Activated T-helper 1 cell treated with anti-CD3 and anti-CD28 coated beads, Interleukin-12 subunit alpha, Interleukin-12 subunit beta, Interleukin-2, Interleukin-4 antibody, amounts not matched to agents 30 ng/mL and 10 ng/mL and 1 ng/mL, durations not matched to agents 14 hours and 24 hours and 36 hours (primary cell): ENCODE results near the gene TSSK2. TPM values are rescaled to one million over a fixed set of nuclear protein-coding genes. Genes with fewer than 3 reads are reported as not detected.

ENCODE experiments used
- DNase-seq: peaks from one replicate; pipeline ENCODE4 v3.0.0; 2021; ENCODE audit warnings: low spot score
- H3K27ac Mint-ChIP-seq: one replicate; pipeline ENCODE4 v1.8.0; 2021; ENCODE audit warnings: mild to moderate bottlenecking, mixed read lengths
- H3K27me3 Mint-ChIP-seq: one replicate; pipeline ENCODE4 v1.8.0; 2022; ENCODE audit warnings: mild to moderate bottlenecking, moderate library complexity, mixed read lengths; ENCODE audit not compliant: insufficient read depth
- H3K36me3 Mint-ChIP-seq: one replicate; pipeline ENCODE4 v1.8.0; 2021; ENCODE audit warnings: low read depth, mixed read lengths
- H3K4me1 Mint-ChIP-seq: one replicate; pipeline ENCODE4 v1.8.0; 2021; ENCODE audit warnings: low read depth, mixed read lengths
- H3K4me3 Mint-ChIP-seq: one replicate; pipeline ENCODE4 v1.8.0; 2021; ENCODE audit warnings: mild to moderate bottlenecking, moderate library complexity, mixed read lengths
- H3K9me3 Mint-ChIP-seq: one replicate; pipeline ENCODE4 v1.8.0; 2021; ENCODE audit warnings: mixed read lengths
- intact Hi-C: fragments of 100-400 bp; cut with micrococcal nuclease; formaldehyde crosslinking; loops from one replicate; pipeline ENCODE4 v1.15.1; 2024
- total RNA-seq: library from RNA; stranded (reverse); gene quantifications from 2 replicates; pipeline ENCODE4 v1.2.3, GENCODE V29; 2022

The TSSK2 gene
- total RNA-seq, 1 donor from 2014 or later = not detected

DNA sequence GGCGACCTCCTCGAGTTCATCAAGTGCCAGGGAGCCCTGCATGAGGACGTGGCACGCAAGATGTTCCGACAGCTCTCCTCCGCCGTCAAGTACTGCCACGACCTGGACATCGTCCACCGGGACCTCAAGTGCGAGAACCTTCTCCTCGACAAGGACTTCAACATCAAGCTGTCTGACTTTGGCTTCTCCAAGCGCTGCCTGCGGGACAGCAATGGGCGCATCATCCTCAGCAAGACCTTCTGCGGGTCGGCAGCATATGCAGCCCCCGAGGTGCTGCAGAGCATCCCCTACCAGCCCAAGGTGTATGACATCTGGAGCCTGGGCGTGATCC lies 542 bp downstream of the TSSK2 start:
- no peaks in the 10 kb centered on the region for H3K4me1 Mint-ChIP-seq
- H3K4me3 Mint-ChIP-seq = no peak overlapping the region
- H3K36me3 Mint-ChIP-seq = peaks cover 12% of the 10 kb centered on the region
- intact Hi-C loops = no loop called here
- DNase-seq = no peak
- H3K27ac Mint-ChIP-seq = no peak overlapping the region
- no peaks in the 10 kb centered on the region for H3K27me3 Mint-ChIP-seq
- H3K9me3 Mint-ChIP-seq = no peaks in the 10 kb centered on the region

DNA sequence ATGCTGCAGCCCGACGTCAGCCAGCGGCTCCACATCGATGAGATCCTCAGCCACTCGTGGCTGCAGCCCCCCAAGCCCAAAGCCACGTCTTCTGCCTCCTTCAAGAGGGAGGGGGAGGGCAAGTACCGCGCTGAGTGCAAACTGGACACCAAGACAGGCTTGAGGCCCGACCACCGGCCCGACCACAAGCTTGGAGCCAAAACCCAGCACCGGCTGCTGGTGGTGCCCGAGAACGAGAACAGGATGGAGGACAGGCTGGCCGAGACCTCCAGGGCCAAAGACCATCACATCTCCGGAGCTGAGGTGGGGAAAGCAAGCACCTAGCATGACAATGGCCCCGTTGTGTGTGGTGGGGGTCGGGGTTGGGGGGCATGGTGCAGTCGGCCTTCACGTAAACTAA lies 1.0 kb downstream of the TSSK2 start:
- H3K9me3 Mint-ChIP-seq = no peaks in the 10 kb centered on the region
- H3K27me3 Mint-ChIP-seq = no peaks in the 10 kb centered on the region
- H3K4me3 Mint-ChIP-seq = no peak overlapping the region
- peaks cover 15% of the 10 kb centered on the region for H3K36me3 Mint-ChIP-seq
- H3K27ac Mint-ChIP-seq = no peak overlapping the region
- no peaks in the 10 kb centered on the region for H3K4me1 Mint-ChIP-seq
- intact Hi-C loops = no loop called here
- no peak for DNase-seq

DNA sequence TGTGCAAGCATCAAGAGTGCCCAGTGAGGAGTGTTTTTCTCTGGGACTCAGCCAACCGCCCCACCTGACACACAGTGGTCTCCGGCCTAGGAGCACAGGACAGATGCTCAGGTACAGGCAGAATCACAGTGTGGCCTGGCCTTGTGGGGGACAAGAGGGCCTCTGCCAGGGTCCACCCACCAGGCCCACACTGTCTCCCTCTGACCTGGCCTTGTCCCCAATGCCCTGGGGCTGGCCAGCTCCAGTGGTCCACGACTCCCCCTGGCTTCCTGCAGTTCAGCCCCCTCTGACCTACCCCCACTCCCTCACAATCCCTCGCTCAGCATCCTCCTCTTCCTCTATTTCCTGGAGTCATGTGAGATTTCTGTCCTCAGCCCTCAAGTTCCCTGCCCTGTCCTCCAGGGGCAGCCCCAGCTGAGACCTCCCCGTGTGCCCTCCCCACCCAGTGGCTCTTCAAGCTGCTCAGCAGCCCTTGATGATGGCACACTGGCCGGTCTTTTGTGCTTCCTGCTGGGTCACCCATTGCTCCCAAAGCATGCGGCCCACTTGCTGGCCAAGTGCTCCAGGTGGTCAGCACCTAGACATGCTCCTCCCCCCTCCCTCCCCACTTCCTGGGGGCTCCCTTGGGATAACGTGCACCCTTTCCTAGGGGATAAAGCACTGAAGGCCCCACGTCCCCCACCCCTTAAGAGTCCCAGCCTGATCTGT lies 1.7 kb downstream of the TSSK2 start:
- no peak for DNase-seq
- no peak overlapping the region for H3K27ac Mint-ChIP-seq
- intact Hi-C loops = no loop called here
- H3K4me1 Mint-ChIP-seq = no peaks in the 10 kb centered on the region
- peaks cover 15% of the 10 kb centered on the region for H3K36me3 Mint-ChIP-seq
- H3K9me3 Mint-ChIP-seq = no peaks in the 10 kb centered on the region
- H3K4me3 Mint-ChIP-seq = no peak overlapping the region
- no peaks in the 10 kb centered on the region for H3K27me3 Mint-ChIP-seq

DNA sequence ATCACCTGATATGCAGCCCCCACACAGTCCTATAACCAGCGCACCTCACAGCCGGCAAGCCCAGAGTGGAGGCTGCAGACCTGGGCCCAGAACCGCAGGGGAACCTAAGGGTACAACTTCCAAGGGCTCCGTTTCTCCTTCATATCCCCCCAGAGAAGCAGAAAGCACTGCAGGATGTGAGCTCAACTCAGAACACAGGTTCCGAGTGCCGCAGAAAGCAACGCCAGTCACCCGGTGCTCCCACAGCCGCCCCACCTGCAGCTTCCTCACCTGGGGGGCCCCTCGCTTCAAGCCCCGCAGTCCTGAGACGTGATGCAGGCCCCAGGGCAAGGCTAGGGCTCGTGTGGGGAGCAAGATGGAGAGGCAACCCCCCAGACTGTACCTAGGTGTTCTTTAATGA lies 2.5 kb downstream of the TSSK2 start:
- intact Hi-C loops = no loop called here
- Mint-ChIP-seq H3K4me3 (no peak overlapping the region), H3K4me1 (no peaks in the 10 kb centered on the region), H3K27me3 (no peaks in the 10 kb centered on the region), H3K27ac (no peak overlapping the region), H3K36me3 (peaks cover 15% of the 10 kb centered on the region), H3K9me3 (no peaks in the 10 kb centered on the region)
- DNase-seq = no peak

DNA sequence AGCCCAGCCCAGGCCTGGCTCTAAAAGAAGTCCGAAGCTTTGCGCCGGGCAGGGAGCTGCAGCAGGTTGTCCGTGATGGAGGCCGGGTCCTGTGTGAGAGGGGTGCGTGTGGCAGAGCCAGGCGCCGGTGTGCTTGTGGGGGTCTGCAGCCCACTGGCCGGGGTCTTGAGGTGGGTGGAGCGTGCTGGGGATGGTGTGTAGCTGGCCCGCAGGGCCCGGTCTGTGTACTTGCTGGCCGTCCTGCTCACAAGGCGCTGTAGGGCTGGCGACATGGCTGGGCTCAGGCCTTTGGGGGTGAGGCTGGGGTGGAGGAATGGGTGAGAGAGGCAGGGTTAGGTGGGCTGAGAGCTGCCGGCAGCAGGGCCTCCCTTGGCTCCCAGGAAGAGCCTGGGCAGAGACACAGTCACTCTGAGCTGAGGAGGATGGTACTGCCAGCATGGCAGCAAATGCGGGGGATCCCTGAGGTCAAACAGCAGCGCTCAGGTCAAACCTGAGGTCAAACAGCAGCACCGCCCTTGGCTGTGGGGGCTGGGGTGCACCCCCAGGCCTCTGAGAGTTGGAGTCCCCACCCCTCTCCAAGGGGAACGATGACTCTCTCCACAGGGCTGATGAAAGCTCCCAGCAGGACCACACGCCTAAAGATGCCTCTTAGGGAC lies 3.2 kb downstream of the TSSK2 start:
- peaks cover 15% of the 10 kb centered on the region for H3K36me3 Mint-ChIP-seq
- no peaks in the 10 kb centered on the region for H3K4me1 Mint-ChIP-seq
- no peaks in the 10 kb centered on the region for H3K9me3 Mint-ChIP-seq
- no peak for DNase-seq
- intact Hi-C loops = no loop called here
- no peaks in the 10 kb centered on the region for H3K27me3 Mint-ChIP-seq
- no peak overlapping the region for H3K4me3 Mint-ChIP-seq
- H3K27ac Mint-ChIP-seq = no peak overlapping the region

DNA sequence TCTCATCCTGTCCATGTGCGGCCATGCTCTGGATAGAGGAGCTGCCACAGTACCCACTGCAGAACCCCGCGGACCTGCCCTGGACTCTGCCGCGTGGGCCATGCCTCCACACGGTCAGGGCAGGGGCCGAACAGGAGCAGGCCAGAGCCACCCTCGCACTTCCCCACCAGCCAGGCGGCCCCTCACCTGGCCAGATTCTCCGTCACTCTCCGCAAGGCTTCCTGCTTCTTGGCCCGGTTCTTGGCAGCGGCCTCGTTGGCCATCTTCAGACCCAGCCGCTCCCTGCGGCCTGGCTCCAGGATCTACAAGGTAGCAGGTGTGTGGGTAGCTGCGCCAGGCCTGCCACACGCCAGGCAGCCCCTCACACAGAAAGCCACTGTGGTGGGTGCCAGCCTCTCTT lies 3.8 kb downstream of the TSSK2 start:
- DNase-seq = no peak
- no peaks in the 10 kb centered on the region for H3K27me3 Mint-ChIP-seq
- intact Hi-C loops = no loop called here
- H3K36me3 Mint-ChIP-seq = peaks cover 15% of the 10 kb centered on the region
- no peaks in the 10 kb centered on the region for H3K4me1 Mint-ChIP-seq
- H3K4me3 Mint-ChIP-seq = no peak overlapping the region
- no peaks in the 10 kb centered on the region for H3K9me3 Mint-ChIP-seq
- H3K27ac Mint-ChIP-seq = no peak overlapping the region

DNA sequence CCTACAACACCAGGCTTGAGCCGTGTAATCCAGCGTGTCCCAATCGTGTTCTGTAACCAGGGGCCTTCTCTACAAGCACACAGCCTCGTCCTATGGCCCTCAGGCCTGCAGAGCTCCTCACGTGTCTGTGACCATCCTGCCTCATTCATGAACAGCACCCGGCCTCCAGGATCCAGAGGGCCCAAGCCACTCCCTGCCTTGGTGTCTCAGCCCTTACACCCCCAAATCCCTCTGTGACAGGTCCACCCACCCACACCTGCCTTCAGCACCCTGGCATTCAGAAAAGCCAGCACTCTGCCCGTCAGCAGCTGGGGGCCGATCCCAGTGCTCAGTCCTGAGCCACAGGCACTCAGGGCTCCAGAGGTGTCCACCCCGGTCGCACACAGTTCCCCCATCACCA lies 5.8 kb downstream of the TSSK2 start:
- intact Hi-C loops = no loop called here
- H3K4me3 Mint-ChIP-seq = no peak overlapping the region
- no peak for DNase-seq
- H3K27me3 Mint-ChIP-seq = no peaks in the 10 kb centered on the region
- H3K4me1 Mint-ChIP-seq = peaks cover 7% of the 10 kb centered on the region
- no peaks in the 10 kb centered on the region for H3K9me3 Mint-ChIP-seq
- peaks cover 24% of the 10 kb centered on the region for H3K36me3 Mint-ChIP-seq
- H3K27ac Mint-ChIP-seq = no peak overlapping the region

DNA sequence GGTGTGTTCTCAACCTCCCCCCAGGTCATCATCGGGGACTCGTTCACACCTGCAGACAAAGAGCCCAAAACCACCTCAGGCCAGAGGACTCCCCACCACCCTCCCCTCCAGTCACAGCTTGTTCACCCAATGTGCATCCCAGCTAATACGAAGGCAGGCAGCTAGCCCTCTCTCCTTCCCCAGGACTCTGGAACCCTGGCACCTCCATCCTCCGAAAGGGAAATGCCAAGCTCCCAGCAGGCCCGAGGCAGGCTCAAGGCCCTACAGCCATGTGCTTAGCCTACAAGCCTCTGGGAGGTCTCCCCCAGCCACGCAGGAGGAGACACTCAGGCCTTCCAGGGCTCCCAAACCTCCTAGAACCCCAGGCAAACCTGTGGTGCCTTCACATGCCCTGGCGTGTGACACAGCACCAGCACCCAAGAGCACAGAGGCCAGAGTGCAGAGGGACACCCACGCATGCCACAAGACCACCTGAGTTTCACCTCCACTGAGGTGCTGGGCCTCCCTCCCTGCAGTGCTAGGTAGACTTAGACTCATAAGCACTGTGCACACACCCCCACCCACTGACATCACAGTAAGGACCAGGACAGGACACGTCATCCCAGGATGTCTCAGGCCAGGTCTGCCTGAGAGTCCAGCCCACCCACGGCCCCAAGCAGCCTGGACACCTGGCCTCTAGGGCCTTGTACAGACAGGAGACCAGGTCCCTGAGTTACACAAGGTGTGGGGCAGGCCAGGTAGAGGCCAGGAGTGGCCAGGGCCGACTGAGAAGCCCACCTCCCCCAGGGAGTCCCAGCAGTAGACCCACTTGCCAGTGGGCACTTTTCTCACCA lies 6.5 kb downstream of the TSSK2 start:
- no peaks in the 10 kb centered on the region for H3K9me3 Mint-ChIP-seq
- no peak overlapping the region for H3K4me3 Mint-ChIP-seq
- peaks cover 7% of the 10 kb centered on the region for H3K4me1 Mint-ChIP-seq
- no peak for DNase-seq
- peaks cover 24% of the 10 kb centered on the region for H3K36me3 Mint-ChIP-seq
- intact Hi-C loops = no loop called here
- no peak overlapping the region for H3K27ac Mint-ChIP-seq
- H3K27me3 Mint-ChIP-seq = no peaks in the 10 kb centered on the region

DNA sequence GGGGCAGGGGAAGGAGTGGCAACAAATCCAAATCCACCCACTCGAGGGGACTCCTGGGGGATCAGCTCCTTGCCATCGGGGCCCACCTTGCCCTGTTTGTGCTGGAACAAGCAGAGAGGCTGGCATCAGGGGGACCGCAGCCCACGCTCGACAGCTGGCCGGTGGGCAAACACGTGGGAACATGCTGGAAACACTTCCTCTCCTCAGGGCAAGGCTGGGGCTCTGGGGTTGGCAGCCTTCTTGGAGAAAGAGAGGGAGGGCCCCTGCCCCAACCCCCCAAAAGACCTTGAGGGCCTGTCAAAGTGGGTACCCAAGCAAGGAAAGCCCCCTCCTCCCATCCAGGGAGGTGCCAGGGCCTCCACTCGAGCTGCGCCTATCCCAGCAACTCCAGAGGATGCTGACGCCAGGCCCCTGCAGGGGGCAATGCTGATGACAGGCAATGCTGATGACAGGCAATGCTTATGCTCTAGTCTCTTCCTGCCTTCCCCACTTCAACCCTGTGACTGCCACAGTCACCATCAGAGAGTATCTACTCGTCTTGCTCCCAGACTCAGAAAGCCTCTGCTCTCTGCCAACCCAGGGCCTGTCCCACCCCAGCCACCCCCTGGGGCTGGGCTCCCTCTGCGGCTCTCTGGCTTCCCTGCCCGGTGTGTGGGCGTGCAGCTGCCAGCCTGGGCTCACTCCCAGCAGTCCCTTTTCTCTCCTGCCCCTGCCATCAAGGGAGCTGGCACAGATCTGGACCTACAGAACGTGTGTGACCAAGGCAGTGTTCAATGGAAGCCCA lies 7.3 kb downstream of the TSSK2 start:
- intact Hi-C loops = no loop called here

DNA sequence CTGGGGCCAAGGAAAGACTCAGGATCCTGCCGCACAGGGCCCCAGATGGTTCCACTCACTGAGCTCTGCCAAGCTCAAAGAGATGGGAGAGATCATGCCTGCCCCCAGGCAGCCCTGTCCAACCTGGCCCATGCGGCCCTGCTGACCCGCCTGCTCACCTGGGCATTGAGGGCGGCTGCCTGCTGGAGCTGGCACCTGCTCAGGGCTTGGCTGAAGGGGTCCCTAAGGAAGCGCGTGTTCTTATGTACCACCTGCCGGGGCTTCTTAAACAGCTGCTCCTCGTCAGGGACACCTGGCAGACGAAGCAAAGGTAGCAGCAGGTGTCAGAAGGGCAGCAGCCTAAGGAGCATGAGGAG lies 7.9 kb downstream of the TSSK2 start:
- H3K9me3 Mint-ChIP-seq = no peaks in the 10 kb centered on the region
- no peak for DNase-seq
- intact Hi-C loops = no loop called here
- H3K27ac Mint-ChIP-seq = no peak overlapping the region
- no peak overlapping the region for H3K4me3 Mint-ChIP-seq
- H3K36me3 Mint-ChIP-seq = peaks cover 26% of the 10 kb centered on the region
- H3K27me3 Mint-ChIP-seq = no peaks in the 10 kb centered on the region
- peaks cover 15% of the 10 kb centered on the region for H3K4me1 Mint-ChIP-seq

More for the DNA sequence above, 7.3 kb downstream of the TSSK2 start:
- Mint-ChIP-seq H3K4me1 (peaks cover 10% of the 10 kb centered on the region), H3K36me3 (peaks cover 24% of the 10 kb centered on the region), H3K27me3 (no peaks in the 10 kb centered on the region), H3K27ac (no peak overlapping the region), H3K9me3 (no peaks in the 10 kb centered on the region), H3K4me3 (no peak overlapping the region)
- DNase-seq = no peak

DNA sequence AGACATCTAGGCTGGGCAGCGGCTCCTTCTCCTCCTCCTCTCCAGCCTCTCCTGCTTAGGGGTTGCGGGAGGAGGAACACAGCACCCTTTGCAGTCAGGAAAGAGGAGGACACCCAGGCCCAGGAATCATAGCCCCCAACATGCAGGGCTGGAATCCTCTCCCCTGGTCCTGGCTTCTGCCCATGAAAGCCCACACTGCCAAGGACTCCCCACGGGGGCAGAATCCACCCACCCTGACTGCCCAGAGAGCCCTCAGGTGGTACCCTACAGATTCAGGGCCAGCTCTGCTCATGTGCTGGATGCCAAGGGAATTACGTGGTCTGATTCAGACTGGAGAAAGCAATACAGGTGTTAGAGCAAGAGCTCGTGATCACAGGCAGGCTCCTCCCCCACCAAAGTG lies 8.9 kb downstream of the TSSK2 start:
- no peaks in the 10 kb centered on the region for H3K9me3 Mint-ChIP-seq
- H3K4me1 Mint-ChIP-seq = peaks cover 23% of the 10 kb centered on the region
- H3K27me3 Mint-ChIP-seq = peaks cover 2% of the 10 kb centered on the region
- intact Hi-C loops = loop anchor here (5.0 kb wide), 1 partner anchor 752 kb away; no protein-coding TSS in a partner anchor
- no peak for DNase-seq
- H3K27ac Mint-ChIP-seq = no peak overlapping the region
- H3K4me3 Mint-ChIP-seq = no peak overlapping the region
- H3K36me3 Mint-ChIP-seq = peaks cover 31% of the 10 kb centered on the region

DNA sequence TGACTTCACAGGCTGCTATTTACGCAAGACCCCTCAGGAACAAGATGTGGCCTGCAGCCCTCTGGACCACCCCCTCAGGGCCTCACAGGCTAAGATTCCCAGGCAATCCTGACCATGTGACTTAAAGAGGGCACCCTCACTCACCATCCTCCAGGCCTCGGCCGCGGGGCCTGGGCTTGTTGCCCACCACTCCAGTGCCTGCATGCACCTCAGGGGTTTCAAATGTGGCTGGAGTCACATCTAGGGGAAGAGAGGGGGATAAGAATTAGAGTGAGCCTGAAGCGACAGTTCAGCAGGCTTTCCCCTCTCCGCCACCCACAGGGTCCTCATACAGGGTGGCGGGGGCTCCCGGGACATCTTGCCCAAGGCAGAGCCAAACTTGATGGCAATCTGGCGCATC lies 11.3 kb downstream of the TSSK2 start:
- no peak for DNase-seq
- H3K27ac Mint-ChIP-seq = peak overlapping the region; percentile 50
- H3K4me1 Mint-ChIP-seq = peaks cover 23% of the 10 kb centered on the region
- peaks cover 18% of the 10 kb centered on the region for H3K36me3 Mint-ChIP-seq
- H3K9me3 Mint-ChIP-seq = no peaks in the 10 kb centered on the region
- intact Hi-C loops = loop anchor here (5.0 kb wide), 1 partner anchor 750 kb away; no protein-coding TSS in a partner anchor
- H3K27me3 Mint-ChIP-seq = peaks cover 10% of the 10 kb centered on the region
- peak overlapping the region; percentile 98 for H3K4me3 Mint-ChIP-seq
